Esophagus muscularis mucosa (tissue), 4 donors: ENCODE results near the gene CAND1.

ENCODE experiments used
- CTCF ChIP-seq, 3 experiments: fragments of 200-600 bp in 2 of 3; fragments of 450-650 bp in 1 of 3; sonication (generic) in 2 of 3; IDR thresholded peaks; one replicate each; pipeline ENCODE4 v1.5.1; 2017 to 2019; ENCODE audit warnings: antibody characterized with exemption in 3 of 3, mild to moderate bottlenecking in 2 of 3, moderate library complexity in 1 of 3
- EP300 ChIP-seq: sonication (generic); formaldehyde crosslinking; IDR thresholded peaks from one replicate; pipeline ENCODE4 v1.6.1; 2017; ENCODE audit warnings: antibody characterized with exemption
- POLR2A ChIP-seq: fragments of 450-650 bp; IDR thresholded peaks from one replicate; pipeline ENCODE4 v1.6.1; 2017; ENCODE audit warnings: antibody characterized with exemption, moderate library complexity, mild to moderate bottlenecking, low read depth

GRCh38 chr12:67315661-67316060 lies 46.5 kb downstream of the CAND1 start:
- TF ChIP-seq CTCF (IDR thresholded peaks at IDR 0.05) (no peak), POLR2A (no peak), EP300 (no peak)
